SKM-1 (cell line): Measurements from ENCODE around the gene TMEM176A.
"Not testable (repeated sequence)": the region's sequence is repeated elsewhere in the genome, so short reads cannot be mapped to it uniquely, and the experiment has no call there.

ENCODE experiments used
- DNase-seq: peaks from one replicate; lab custom pipeline; 2025; ENCODE audit not compliant: unreplicated experiment; lab: John Stamatoyannopoulos, UW

Gene TMEM176A

GRCh38 chr7:150807616-150808438 lies 7.3 kb downstream of the TMEM176A start:
- not testable (repeated sequence) for DNase-seq

- no peak for DNase-seq
Observed at GRCh38 chr7:150814328-150815001, 13.9 kb downstream of the TMEM176A start.

GRCh38 chr7:150818971-150819370 lies 18.4 kb downstream of the TMEM176A start:
- DNase-seq, result no peak

- no peak for DNase-seq
Observed at GRCh38 chr7:150820148-150820547, 19.6 kb downstream of the TMEM176A start.

GRCh38 chr7:150820578-150821198 lies 20.1 kb downstream of the TMEM176A start:
- DNase-seq, result no peak

GRCh38 chr7:150823043-150823442 lies 22.5 kb downstream of the TMEM176A start:
- no peak for DNase-seq

- DNase-seq, result no peak
Observed at GRCh38 chr7:150823484-150824126, 23.0 kb downstream of the TMEM176A start.

- DNase-seq, result no peak
Observed at GRCh38 chr7:150824379-150825177, 24.0 kb downstream of the TMEM176A start.

GRCh38 chr7:150826061-150826849 lies 25.7 kb downstream of the TMEM176A start:
- DNase-seq, result no peak

- no peak for DNase-seq
Observed at GRCh38 chr7:150828384-150828783, 27.8 kb downstream of the TMEM176A start.

- DNase-seq, result no peak
Observed at GRCh38 chr7:150829426-150829825, 28.9 kb downstream of the TMEM176A start.

GRCh38 chr7:150830937-150831336 lies 30.4 kb downstream of the TMEM176A start:
- no peak for DNase-seq

- DNase-seq, result no peak
Observed at GRCh38 chr7:150831851-150832250, 31.3 kb downstream of the TMEM176A start.

- no peak for DNase-seq
Observed at GRCh38 chr7:150835019-150835418, 34.5 kb downstream of the TMEM176A start.

- DNase-seq, result no peak
Observed at GRCh38 chr7:150835702-150836280, 35.2 kb downstream of the TMEM176A start.

- no peak for DNase-seq
Observed at GRCh38 chr7:150838965-150839650, 38.5 kb downstream of the TMEM176A start.

- DNase-seq, result no peak
Observed at GRCh38 chr7:150842018-150842417, 41.4 kb downstream of the TMEM176A start.

- no peak for DNase-seq
Observed at GRCh38 chr7:150842716-150843115, 42.1 kb downstream of the TMEM176A start.

GRCh38 chr7:150845421-150845861 lies 44.9 kb downstream of the TMEM176A start:
- DNase-seq, result no peak
